ENCODE measurements around the gene NME4. TPM values are rescaled to one million over a fixed set of nuclear protein-coding genes. Genes with fewer than 3 reads are reported as not detected.

The NME4 gene
- polyA plus RNA-seq, 1 of the 3 experiments (the other 2 are of a cell fraction) = 509 TPM

- no peak for DNase-seq
- Histone ChIP-seq H3K4me3 (ENCODE audit: low read depth in 2 of 2, low read length in 1 of 2) (no peak overlapping the region), H3K27ac (ENCODE audit: low read depth in 2 of 2, low read length in 1 of 2) (no peak overlapping the region), H3K36me3 (replicated peaks in 1 of 2; ENCODE audit: control insufficient read depth in 1 of 2, insufficient read depth in 2 of 2, low read length in 1 of 2) (no peaks in the 10 kb centered on the region), H2AFZ (ENCODE audit: low read depth) (no peak overlapping the region), H3K9me3 (no peaks in the 10 kb centered on the region), H3K27me3 (ENCODE audit: insufficient read depth) (no peaks in the 10 kb centered on the region), H3K9ac (no peak overlapping the region), H3K9me2 (no peaks in the 10 kb centered on the region), H3K4me1 (ENCODE audit: control insufficient read depth in 1 of 2, insufficient read depth in 2 of 2, low read depth in 1 of 2, low read length in 1 of 2) (peaks cover 0 to 18% of the 10 kb centered on the region in 2 experiments; a peak in 1 of 4 replicates), H3F3A (replicated peaks; ENCODE audit: insufficient read depth) (peaks cover 1% of the 10 kb centered on the region), H3K79me2 (ENCODE audit: insufficient read depth) (no peaks in the 10 kb centered on the region), H3K4me2 (no peak overlapping the region), H4K20me1 (ENCODE audit: insufficient read depth) (no peaks in the 10 kb centered on the region)
- ChIA-PET CTCF (interaction anchor here (0.6 to 4.8 kb wide), 12 partner anchors 62 to 696 kb away, joined by 3 to 74 read pairs (median 12); partner anchors contain the start of gene HBQ1), POLR2A (no interaction called here)
- 91% methylated on average over 40 of the region's 47 CpGs for whole genome bisulfite sequencing (ENCODE audit: low lambda C conversion rate)
- TF ChIP-seq NFIC (IDR thresholded peaks at IDR 0.05; ENCODE audit: borderline replicate concordance) (no peak), IRF3 (IDR thresholded peaks at IDR 0.05; ENCODE audit: low read depth, low read length) (no peak), FOXM1 (IDR thresholded peaks at IDR 0.05; ENCODE audit: low read depth) (no peak), EZH2phosphoT487 (IDR thresholded peaks at IDR 0.05; ENCODE audit: borderline replicate concordance, low read depth) (no peak), USF1 (IDR thresholded peaks at IDR 0.05; ENCODE audit: borderline replicate concordance, low read depth) (no peak), POLR2AphosphoS5 (IDR thresholded peaks at IDR 0.05; ENCODE audit: low read depth, low read length) (no peak), TCF12 (IDR thresholded peaks at IDR 0.05) (no peak), NRF1 (IDR thresholded peaks at IDR 0.05; ENCODE audit: low read depth, low read length) (no peak), RFX5 (IDR thresholded peaks at IDR 0.05; ENCODE audit: low read length) (no peak), FOXJ3 (CRISPR knock-in tag; IDR thresholded peaks at IDR 0.05) (no peak), SIN3A (IDR thresholded peaks at IDR 0.05; ENCODE audit: borderline replicate concordance, low read depth, low read length) (no peak), YY1 (IDR thresholded peaks at IDR 0.05; ENCODE audit: low read depth) (no peak), PBX3 (IDR thresholded peaks at IDR 0.05) (no peak), MEF2A (IDR thresholded peaks at IDR 0.05; ENCODE audit: borderline replicate concordance, low read depth) (no peak), GABPA (IDR thresholded peaks at IDR 0.05; ENCODE audit: low read depth) (no peak), CHD2 (IDR thresholded peaks at IDR 0.05; ENCODE audit: low read length, partially characterized antibody) (no peak), RCOR1 (IDR thresholded peaks at IDR 0.05; ENCODE audit: low read length) (no peak), MAX (IDR thresholded peaks at IDR 0.05; ENCODE audit: low read depth) (no peak), ZBTB33 (IDR thresholded peaks at IDR 0.05; ENCODE audit: borderline replicate concordance, low read depth) (no peak)
These were observed 36.2 kb upstream of the NME4 start for GRCh38 chr16:360698-361336.
